Stimulated activated CD8-positive, alpha-beta memory T cell treated with anti-CD3 and anti-CD28 coated beads, Interleukin-15, amount 100 ng/mL, for 48 hours (primary cell): ENCODE data around the gene ELAPOR1.
A peak's percentile ranks its signal among the peaks of the same experiment; 100 is the strongest.
"Not testable (repeated sequence)": the region's sequence is repeated elsewhere in the genome, so short reads cannot be mapped to it uniquely, and the experiment has no call there.

ENCODE experiments used
- DNase-seq, 2 donors: peaks; one replicate each; pipeline ENCODE4 v3.0.0-alpha.2; 2020; ENCODE audit warnings: low read depth in 2 of 2

The ELAPOR1 gene

GRCh38 chr1:109137958-109138357 is 24.0 kb downstream of the ELAPOR1 start:
- no peak for DNase-seq

GRCh38 chr1:109138358-109138757 is 24.4 kb downstream of the ELAPOR1 start:
- DNase-seq = no peak

GRCh38 chr1:109140392-109140791 is 26.5 kb downstream of the ELAPOR1 start:
- no peak for DNase-seq

GRCh38 chr1:109142260-109142659 is 28.3 kb downstream of the ELAPOR1 start:
- no peak for DNase-seq

- not testable (repeated sequence) for DNase-seq
Measured at GRCh38 chr1:109142725-109143124, 28.8 kb downstream of the ELAPOR1 start.

GRCh38 chr1:109148987-109149561 is 35.2 kb downstream of the ELAPOR1 start:
- no peak for DNase-seq

GRCh38 chr1:109149874-109150601 is 36.1 kb downstream of the ELAPOR1 start:
- no peak for DNase-seq

GRCh38 chr1:109151146-109151990 is 37.5 kb downstream of the ELAPOR1 start:
- no peak for DNase-seq

GRCh38 chr1:109152196-109152595 is 38.3 kb downstream of the ELAPOR1 start:
- DNase-seq = no peak

- DNase-seq = no peak
Measured at GRCh38 chr1:109156916-109157385, 43.0 kb downstream of the ELAPOR1 start.

GRCh38 chr1:109158433-109158832 is 44.5 kb downstream of the ELAPOR1 start:
- DNase-seq = no peak

GRCh38 chr1:109159326-109159725 is 45.4 kb downstream of the ELAPOR1 start:
- DNase-seq = no peak

- DNase-seq = no peak
Measured at GRCh38 chr1:109160071-109160840, 46.3 kb downstream of the ELAPOR1 start.

GRCh38 chr1:109161858-109162606 is 48.1 kb downstream of the ELAPOR1 start:
- DNase-seq = peak; percentile 11 to 35

- DNase-seq = no peak
Measured at GRCh38 chr1:109162626-109163025, 48.7 kb downstream of the ELAPOR1 start.

GRCh38 chr1:109163551-109163950 is 49.6 kb downstream of the ELAPOR1 start:
- no peak for DNase-seq
